ENCODE data around the gene ATP6V1B1.

ATP6V1B1 gene

GRCh38 chr2:70931376-70932000, 4.2 kb upstream of the ATP6V1B1 start:
- TF ChIP-seq ZFX (IDR thresholded peaks at IDR 0.05; ENCODE audit: borderline replicate concordance) (no peak), CTCF (IDR thresholded peaks at IDR 0.05) (no peak)
- H3K27ac ChIP-seq: no peak overlapping the region

DNA sequence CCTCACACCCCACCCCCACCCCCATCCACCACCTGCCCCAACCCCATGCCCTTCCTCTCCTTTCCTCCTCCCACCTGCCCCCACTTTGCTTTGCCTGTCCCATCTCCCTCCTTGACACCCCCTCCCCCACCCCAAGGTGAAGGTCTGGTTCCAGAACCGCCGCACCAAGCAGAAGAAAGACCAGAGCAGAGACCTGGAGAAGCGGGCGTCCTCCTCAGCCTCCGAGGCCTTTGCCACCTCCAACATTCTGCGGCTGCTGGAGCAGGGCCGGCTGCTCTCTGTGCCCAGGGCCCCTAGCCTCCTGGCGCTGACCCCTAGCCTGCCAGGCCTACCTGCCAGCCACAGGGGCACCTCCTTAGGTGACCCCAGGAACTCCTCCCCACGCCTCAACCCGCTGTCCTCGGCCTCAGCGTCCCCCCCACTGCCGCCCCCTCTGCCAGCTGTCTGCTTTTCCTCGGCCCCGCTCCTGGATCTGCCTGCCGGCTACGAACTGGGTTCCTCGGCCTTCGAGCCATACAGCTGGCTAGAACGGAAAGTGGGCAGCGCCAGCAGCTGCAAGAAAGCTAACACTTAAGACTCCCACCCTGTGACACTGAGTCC, 3.0 kb upstream of the ATP6V1B1 start:
- TF ChIP-seq CTCF (IDR thresholded peaks at IDR 0.05): no peak
- TF ChIP-seq ZFX (IDR thresholded peaks at IDR 0.05; ENCODE audit: borderline replicate concordance): no peak
- H3K27ac ChIP-seq: no peak overlapping the region

GRCh38 chr2:70934981-70935380, 719 bp upstream of the ATP6V1B1 start:
- no peak for TF ChIP-seq ZFX (IDR thresholded peaks at IDR 0.05; ENCODE audit: borderline replicate concordance)
- TF ChIP-seq CTCF (IDR thresholded peaks at IDR 0.05): no peak
- no peak overlapping the region for H3K27ac ChIP-seq

DNA sequence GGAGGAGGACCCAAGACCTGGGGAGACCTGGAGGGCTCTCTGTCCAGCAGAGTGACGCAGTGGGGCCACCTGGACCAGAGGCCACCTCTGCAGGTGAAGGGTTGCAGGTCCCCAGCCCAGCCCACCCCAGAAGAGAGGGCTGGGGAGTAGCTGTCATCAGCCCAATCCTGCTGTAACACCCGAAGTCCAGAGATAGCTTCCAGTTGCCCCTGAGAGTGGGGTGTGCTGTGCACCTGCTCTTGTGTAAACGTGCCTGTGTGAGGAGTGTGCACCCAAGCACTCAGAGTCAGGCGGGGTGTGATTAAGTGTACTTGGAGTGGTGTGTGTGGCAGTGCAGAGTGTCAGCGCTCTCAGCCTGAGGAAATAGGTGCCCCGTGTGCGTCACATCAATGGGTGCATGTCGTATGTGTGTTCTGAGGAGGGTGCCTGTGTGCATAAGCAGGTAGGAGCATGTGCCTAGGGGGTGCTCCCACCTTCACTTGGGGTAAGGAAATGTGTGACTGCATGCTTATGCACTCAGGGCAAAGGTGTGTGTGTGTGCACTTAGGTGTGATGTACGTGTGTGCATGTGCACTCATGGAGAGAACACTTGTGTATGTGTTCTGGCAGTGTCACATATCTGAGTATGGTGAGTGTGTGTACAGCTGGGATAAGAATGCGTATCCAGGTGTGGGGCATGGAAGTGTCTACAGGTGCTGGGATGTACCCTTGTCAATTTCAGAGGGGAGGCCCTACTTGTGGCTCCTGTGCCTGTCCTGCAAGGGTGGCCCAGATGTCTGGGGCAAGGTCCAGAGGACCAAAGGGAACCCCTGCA, 672 bp downstream of the ATP6V1B1 start:
- H3K27ac ChIP-seq: no peak overlapping the region
- TF ChIP-seq ZFX (IDR thresholded peaks at IDR 0.05; ENCODE audit: borderline replicate concordance) (no peak), CTCF (IDR thresholded peaks at IDR 0.05) (no peak)

DNA sequence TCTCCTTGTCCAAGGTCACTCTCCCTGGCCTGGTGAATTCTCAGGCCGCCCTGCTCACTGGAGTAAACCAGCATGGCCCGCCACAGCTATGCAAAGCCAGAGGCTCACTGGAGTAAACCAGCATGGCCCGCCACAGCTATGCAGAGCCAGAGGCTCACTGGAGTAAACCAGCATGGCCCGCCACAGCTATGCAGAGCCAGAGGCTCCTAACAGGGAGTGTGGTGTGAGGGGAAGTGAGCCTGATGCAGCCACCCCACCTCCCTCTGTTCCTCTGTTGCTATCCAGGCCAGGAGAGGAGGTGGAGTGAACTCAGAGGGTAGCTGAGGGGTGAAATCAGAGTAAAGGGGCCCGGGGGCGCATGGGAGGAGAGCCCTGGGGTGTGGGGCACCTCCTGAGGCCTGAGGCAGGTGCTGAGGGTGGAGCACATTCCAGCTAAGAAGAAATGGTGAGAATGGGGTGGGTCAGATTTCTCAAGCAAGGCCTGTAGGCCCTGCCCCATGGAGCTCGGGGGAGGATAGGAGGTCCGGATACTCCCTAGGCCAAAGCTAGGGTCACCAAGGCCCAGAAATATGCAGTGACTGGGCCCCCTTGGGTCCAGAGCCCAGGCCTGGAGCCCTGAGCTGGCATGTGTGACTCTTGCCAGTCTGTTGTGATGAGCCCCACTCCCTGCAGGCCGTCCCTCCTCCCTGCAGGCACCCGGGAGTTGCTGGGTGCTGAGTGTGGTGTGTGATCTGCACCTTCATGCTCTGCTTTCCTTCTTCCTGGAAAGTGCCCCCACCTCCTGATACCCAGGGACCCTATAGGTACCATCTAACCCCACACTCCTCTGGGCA, 1.5 kb downstream of the ATP6V1B1 start:
- TF ChIP-seq CTCF (IDR thresholded peaks at IDR 0.05) (no peak), ZFX (IDR thresholded peaks at IDR 0.05; ENCODE audit: borderline replicate concordance) (no peak)
- no peak overlapping the region for H3K27ac ChIP-seq

DNA sequence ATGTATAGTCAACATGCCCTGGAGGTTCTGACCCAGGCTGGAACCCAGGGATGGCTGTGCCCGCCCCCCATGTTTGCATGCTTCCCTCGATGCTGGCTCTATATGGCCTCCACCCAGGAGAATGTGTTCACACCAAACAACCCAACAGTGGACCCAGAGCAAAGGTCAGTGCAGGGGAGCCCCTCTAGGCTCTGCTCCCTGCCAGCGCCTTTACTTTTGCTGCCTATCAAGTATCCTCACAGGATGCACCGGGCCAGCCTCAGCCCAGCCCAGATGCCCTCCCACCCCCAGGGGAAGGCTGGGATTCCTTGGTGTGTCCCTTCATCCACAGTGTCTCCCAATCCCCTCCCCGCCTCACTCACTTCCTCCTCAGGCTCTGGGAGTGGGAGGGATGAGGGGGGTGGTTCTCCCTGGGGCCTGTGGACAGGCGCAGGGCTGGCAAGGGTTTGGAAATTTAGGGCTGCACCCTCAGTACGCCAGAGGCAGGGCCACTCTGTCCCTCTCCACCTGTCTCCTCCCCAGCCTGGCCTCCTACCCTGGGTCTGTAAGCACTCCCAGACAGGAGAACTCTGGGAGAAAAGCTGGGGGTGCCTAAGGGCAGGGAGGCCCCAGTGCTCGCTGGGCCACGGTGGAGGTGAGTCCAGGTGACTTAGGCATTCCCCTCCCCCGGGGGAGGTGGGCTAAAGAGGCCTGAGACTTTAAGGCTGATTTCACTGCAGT, 2.3 kb downstream of the ATP6V1B1 start:
- TF ChIP-seq ZFX (IDR thresholded peaks at IDR 0.05; ENCODE audit: borderline replicate concordance): no peak
- TF ChIP-seq CTCF (IDR thresholded peaks at IDR 0.05): no peak
- H3K27ac ChIP-seq: no peak overlapping the region
